GM12801 (cell line): ENCODE results near the gene TTLL9.

Source experiments
- TF ChIP-seq, protein P1 (sequence below): IDR thresholded peaks from one replicate; pipeline ENCODE4 v1.5.1; 2011; ENCODE audit warnings: control low read depth; ENCODE audit not compliant: insufficient read length; ENCODE audit errors: extremely low read depth

TTLL9 gene

DNA sequence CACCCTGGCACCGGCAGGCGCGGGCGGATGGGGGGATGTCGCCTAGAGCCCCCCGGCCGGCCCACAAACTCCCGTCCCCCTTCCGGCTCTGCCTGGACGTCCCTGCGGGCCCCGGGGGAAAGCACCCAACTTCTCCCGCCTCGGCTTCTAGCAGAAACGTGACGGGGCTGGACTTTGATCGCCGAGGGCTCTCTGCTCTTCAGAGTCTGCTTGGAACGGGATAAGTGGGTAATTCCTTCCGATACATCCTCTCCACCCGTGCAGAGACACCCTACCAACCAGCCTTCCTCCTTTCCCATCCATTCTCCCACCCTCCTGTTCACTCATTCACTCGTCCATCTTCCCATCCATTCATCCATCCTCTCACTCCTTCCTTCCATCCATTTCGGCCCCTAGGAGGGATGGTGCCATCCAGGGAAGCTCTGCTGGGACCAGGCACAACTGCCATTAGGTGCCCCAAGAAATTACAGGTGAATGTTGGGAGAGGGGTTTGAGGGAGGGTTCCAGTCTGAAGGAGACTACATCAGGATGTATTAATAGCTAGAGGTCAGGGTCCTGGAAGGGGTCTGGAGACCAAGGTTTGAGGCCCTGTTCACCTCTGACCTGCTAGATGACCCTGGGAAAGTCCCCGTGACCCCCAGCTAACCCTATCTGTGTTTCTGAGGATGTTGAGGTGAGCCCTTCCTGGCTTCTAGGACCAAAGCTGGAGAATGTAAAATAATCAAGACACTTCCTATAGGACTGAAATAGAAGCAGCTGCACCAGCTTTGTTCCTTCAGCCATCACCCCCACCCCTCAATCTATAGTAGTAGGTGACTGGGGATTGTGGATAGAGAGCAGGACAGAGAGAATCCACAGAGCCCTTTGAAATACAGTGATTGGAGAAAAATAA, 538 bp downstream of the TTLL9 start:
- TF ChIP-seq, protein P1, sequence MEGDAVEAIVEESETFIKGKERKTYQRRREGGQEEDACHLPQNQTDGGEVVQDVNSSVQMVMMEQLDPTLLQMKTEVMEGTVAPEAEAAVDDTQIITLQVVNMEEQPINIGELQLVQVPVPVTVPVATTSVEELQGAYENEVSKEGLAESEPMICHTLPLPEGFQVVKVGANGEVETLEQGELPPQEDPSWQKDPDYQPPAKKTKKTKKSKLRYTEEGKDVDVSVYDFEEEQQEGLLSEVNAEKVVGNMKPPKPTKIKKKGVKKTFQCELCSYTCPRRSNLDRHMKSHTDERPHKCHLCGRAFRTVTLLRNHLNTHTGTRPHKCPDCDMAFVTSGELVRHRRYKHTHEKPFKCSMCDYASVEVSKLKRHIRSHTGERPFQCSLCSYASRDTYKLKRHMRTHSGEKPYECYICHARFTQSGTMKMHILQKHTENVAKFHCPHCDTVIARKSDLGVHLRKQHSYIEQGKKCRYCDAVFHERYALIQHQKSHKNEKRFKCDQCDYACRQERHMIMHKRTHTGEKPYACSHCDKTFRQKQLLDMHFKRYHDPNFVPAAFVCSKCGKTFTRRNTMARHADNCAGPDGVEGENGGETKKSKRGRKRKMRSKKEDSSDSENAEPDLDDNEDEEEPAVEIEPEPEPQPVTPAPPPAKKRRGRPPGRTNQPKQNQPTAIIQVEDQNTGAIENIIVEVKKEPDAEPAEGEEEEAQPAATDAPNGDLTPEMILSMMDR = no peak

DNA sequence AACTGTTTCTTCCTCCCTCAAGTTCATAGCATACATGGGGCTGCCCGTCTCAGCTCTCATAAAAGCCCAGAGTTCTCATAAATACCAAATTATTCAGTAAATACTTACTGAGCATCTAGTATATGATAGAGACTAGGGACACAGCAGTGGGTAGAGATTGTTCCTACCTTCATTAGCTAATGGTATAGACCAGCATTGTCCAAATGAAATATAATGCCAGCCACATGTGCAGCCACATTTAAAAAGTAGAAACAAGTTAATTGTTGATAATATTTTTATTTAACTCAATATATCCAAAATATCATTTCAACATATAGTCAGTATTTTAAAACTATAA, 1.2 kb downstream of the TTLL9 start:
- TF ChIP-seq, protein P1 = no peak

DNA sequence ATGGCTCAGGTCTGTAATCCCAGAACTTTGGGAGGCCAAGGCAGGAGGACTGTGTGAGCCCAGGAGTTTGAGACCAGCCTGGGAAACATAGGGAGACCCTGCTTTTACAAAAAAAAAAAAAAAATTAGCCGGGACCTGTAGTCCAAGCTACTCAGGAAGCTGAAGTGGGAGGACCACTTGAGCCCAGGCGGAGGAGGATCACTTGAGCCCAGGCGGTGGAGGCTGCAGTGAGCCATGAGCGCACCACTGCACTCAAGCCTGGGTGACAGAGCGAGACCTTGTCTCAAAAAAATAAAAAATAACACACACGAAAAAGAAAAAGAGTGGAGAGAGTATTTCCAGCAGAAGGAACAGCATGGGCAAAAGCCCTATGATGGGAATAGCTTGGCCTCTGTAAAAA, 2.0 kb downstream of the TTLL9 start:
- TF ChIP-seq, protein P1 = no peak

DNA sequence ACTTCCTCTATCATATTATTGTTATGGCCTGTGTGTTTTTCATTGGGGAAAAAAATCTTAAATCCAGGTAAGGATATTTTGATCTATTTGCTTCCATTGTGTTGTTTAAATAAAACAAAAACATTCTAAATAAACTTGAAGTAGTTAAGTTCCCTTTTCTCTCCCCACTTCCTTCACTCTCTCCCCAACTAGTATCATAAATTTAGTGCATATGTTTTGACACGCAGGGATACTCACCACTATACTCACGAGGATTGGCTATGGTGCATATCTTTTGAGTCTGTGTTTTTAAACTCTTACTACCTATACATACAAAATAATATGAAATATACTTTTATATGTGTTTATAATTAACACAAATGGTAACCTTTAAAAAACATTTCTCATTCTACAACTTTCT, 5.2 kb downstream of the TTLL9 start:
- TF ChIP-seq, protein P1 = no peak

DNA sequence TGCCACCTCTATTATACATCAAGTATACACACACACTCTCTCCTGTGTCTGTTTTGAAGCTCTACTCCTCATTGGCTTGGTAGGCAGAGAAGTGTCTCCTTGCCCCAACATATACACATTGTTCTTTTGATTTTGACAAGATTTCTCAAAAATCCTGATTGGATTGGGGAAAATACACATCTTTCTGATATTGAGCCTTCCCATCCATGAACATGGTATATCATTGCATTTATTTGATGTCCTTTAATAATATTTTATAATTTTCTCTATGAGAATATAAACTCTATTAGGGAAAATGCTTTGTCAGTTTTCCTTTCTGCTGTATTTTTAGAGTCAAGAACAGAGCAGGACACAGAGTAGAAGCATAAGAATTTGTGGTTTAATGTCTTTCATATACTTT, 7.2 kb downstream of the TTLL9 start:
- TF ChIP-seq, protein P1 = no peak

DNA sequence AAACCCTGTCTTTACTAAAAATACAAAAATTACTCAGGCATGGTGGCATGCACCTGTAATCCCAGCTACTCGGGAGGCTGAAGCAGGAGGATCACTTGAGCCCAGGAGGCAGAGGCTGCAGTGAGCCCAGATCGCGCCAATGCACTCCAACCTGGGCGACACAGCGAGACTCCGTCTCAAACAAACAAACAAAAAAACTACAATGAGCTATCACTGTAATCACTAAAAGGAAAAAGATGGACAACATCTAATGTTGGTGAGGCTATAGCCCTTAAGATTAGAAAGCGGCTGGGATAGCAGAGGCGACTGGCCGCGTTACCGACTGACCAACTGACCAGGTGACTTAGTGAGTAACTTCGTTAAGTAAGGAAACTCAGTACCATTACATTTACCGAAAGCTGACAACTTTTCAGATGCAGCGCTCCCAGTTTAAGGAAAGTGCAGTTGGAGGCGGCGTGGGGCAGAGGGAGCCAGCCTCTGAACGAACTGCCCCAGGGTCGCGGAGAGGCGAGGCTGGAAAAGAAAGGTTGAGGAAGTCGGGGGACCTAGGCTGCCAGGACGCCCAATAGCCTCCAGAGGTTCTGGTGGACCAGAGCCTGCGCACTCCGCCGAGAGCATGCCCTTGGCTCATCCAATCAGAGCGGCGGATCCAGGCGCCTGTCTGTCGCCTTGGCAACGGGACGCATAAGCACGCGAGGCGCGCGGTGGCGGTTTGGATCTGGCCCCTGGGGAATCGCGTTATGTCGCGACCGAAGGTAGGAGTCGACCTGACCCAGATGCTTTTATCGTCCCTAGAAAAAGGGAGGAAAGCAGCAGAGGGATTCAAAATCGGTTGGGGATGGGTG, 8.9 kb downstream of the TTLL9 start:
- TF ChIP-seq, protein P1 = no peak

DNA sequence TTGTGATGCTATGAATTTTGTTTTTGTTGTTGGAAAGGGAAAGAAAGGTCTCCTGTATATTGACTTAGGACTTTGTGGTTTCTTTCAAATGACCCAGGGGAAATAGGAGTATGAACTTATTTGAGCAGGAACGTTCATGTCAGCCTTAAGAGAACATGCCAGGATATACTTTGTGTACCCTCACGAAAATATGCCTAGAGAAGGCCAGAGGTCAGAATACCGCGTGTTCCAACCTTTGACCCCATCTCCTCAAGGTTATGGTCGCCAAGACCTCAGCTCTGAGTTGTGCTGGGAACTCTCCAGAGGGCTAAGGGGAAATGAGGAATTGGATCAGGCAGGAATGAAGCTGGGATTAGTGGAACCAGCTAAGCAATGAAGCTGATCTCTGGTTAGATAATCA, 11.5 kb downstream of the TTLL9 start:
- TF ChIP-seq, protein P1 = no peak
